Naive thymus-derived CD4-positive, alpha-beta T cell (primary cell): ENCODE measurements around the gene ATP11B. TPM values are rescaled to one million over a fixed set of nuclear protein-coding genes. Genes with fewer than 3 reads are reported as not detected.

Source experiments
- ATAC-seq: fragments of 150-1000 bp; cut with Tn5 transposase; 2 replicates; pipeline ENCODE4 v1.10.0; 2021; ENCODE audit warnings: mild to moderate bottlenecking, moderate library complexity
- CTCF ChIA-PET: fragments of 350-600 bp; sonication (Branson Sonifier 250); formaldehyde crosslinking; loops from one replicate; lab custom pipeline; 2021; ENCODE audit warnings: antibody characterized with exemption; lab: Charles Lee
- POLR2A ChIA-PET: fragments of 350-600 bp; sonication (Branson Sonifier 250); formaldehyde crosslinking; loops from one replicate; lab custom pipeline; 2021; ENCODE audit warnings: antibody characterized with exemption, inconsistent platforms; lab: Charles Lee
- DNase-seq, 9 donors: peaks; one replicate each; pipeline versions ENCODE4 v3.0.0 to v3.0.0-alpha.2; 2020 to 2022; ENCODE audit warnings: mixed read lengths in 1 of 9
- H3K27ac ChIP-seq: one replicate; pipeline ENCODE4 v1.7.0; 2013; ENCODE audit warnings: mild to moderate bottlenecking, low read depth, low read length, moderate library complexity
- H3K27me3 ChIP-seq, 2 donors: one replicate each; pipeline ENCODE4 v1.7.0; 2013; ENCODE audit warnings: low read length in 2 of 2, mild to moderate bottlenecking in 2 of 2, moderate library complexity in 2 of 2; ENCODE audit not compliant: control insufficient read depth in 2 of 2, insufficient read depth in 2 of 2
- H3K36me3 ChIP-seq, 3 experiments: 1 replicate in 2 of 3; 2 replicates in 1 of 3; pipeline ENCODE4 v1.7.0; 2013; ENCODE audit warnings: low read length in 3 of 3, mild to moderate bottlenecking in 3 of 3, moderate library complexity in 1 of 3; ENCODE audit not compliant: insufficient read depth in 3 of 3, control insufficient read depth in 2 of 3
- H3K4me1 ChIP-seq, 2 donors: one replicate each; pipeline ENCODE4 v1.7.0; 2013; ENCODE audit warnings: low read length in 2 of 2, mild to moderate bottlenecking in 2 of 2, moderate library complexity in 1 of 2; ENCODE audit not compliant: control insufficient read depth in 2 of 2, insufficient read depth in 2 of 2
- H3K4me3 ChIP-seq: 2 replicates; pipeline ENCODE4 v1.7.0; 2013; ENCODE audit warnings: mild to moderate bottlenecking, low read length
- H3K9me3 ChIP-seq, 3 experiments: 1 replicate in 2 of 3; 2 replicates in 1 of 3; pipeline ENCODE4 v1.7.0; 2013; ENCODE audit warnings: low read length in 3 of 3; ENCODE audit not compliant: control insufficient read depth in 2 of 3
- H3K27ac Mint-ChIP-seq, 9 donors: one replicate each; pipeline ENCODE4 v1.8.0; 2020 to 2022; ENCODE audit warnings: mixed read lengths in 9 of 9, mild to moderate bottlenecking in 8 of 9, moderate library complexity in 5 of 9, inconsistent platforms in 2 of 9
- H3K27me3 Mint-ChIP-seq, 5 donors: one replicate each; pipeline ENCODE4 v1.8.0; 2021 to 2022; ENCODE audit warnings: mixed read lengths in 5 of 5, mild to moderate bottlenecking in 1 of 5
- H3K36me3 Mint-ChIP-seq, 5 donors: one replicate each; pipeline ENCODE4 v1.8.0; 2020 to 2022; ENCODE audit warnings: mixed read lengths in 5 of 5, mild to moderate bottlenecking in 3 of 5, inconsistent platforms in 1 of 5
- H3K4me1 Mint-ChIP-seq, 7 donors: one replicate each; pipeline ENCODE4 v1.8.0; 2020 to 2022; ENCODE audit warnings: mixed read lengths in 7 of 7, mild to moderate bottlenecking in 3 of 7, inconsistent platforms in 1 of 7
- H3K4me3 Mint-ChIP-seq, 10 donors: one replicate each; pipeline ENCODE4 v1.8.0; 2020 to 2022; ENCODE audit warnings: mild to moderate bottlenecking in 10 of 10, mixed read lengths in 10 of 10, moderate library complexity in 6 of 10, inconsistent platforms in 2 of 10
- H3K9me3 Mint-ChIP-seq, 11 donors: one replicate each; pipeline ENCODE4 v1.8.0; 2020 to 2022; ENCODE audit warnings: mixed read lengths in 11 of 11, mild to moderate bottlenecking in 4 of 11, inconsistent platforms in 1 of 11, moderate library complexity in 1 of 11
- intact Hi-C, 2 donors: fragments of 100-400 bp; cut with micrococcal nuclease; formaldehyde crosslinking; loops; one replicate each; pipeline ENCODE4 v1.15.1; 2023
- polyA plus RNA-seq, 2 donors: library from polyadenylated mRNA; unstranded; fragments of 300-500 nt; fragmentation: Illumina TruSeq; gene quantifications; one replicate each; pipeline ENCODE4 v1.2.3, GENCODE V29; 2021
- total RNA-seq, 6 experiments: library from RNA in 5 of 6; stranded (reverse) in 5 of 6; gene quantifications; 1 replicate in 5 of 6; 2 replicates in 1 of 6; pipeline ENCODE4 v1.2.3 and lab custom pipeline; 2021 to 2026

ATP11B gene
- total and polyA plus RNA-seq, 7 experiments from 2014 or later, result 28.4 to 136 (median 113) TPM

- CTCF ChIA-PET, result interaction anchor here (0.6 to 0.7 kb wide), 2 partner anchors 21 to 164 kb away, joined by 3 read pairs; no protein-coding TSS in a partner anchor
- POLR2A ChIA-PET, result interaction anchor here (3.7 kb wide), 1 partner anchor 14 kb away, joined by 22 read pairs; no protein-coding TSS in a partner anchor
- Mint-ChIP-seq H3K27me3 (no peaks in the 10 kb centered on the region), H3K9me3 (peaks cover 0 to 1% (median 0%) of the 10 kb centered on the region in 11 donors), H3K36me3 (peaks cover 0 to 39% (median 9%) of the 10 kb centered on the region in 5 donors), H3K4me3 (peak overlapping the region in 7 of 10 donors; percentile 1 to 42 (median 31)), H3K4me1 (peaks cover 41 to 95% (median 89%) of the 10 kb centered on the region in 7 donors), H3K27ac (peak overlapping the region in 4 of 9 donors; percentile 1 to 43 (median 33))
- Histone ChIP-seq H3K4me1 (peaks cover 27 to 33% of the 10 kb centered on the region in 2 donors), H3K4me3 (no peak overlapping the region), H3K27ac (no peak overlapping the region), H3K36me3 (no peaks in the 10 kb centered on the region), H3K9me3 (no peaks in the 10 kb centered on the region), H3K27me3 (no peaks in the 10 kb centered on the region)
- ATAC-seq (no peak), DNase-seq (no peak)
- intact Hi-C loops, result loop anchor here in 1 of 2 donors (2.0 kb wide), 1 partner anchor 13 kb away; no protein-coding TSS in a partner anchor
Observed at GRCh38 chr3:182808041-182808770, 14.9 kb downstream of the ATP11B start.

DNA sequence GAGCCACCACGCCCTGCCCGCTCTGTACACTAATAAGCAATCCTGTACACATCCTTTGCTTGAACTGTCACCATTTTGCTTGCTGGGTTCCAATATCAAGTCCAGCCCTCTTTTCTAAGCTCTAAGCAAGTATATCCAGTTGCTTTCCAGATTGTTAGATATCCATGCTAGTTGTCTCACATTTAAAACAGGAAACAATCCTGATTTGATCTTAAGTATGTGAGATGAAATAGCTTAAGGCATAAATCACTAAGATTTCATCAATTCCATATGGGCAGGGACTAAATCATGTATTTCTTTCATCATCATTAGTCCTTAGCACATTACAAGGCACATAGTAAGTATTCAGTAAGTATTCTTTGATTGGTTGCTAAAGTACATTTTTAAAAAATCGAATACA is 16.2 kb downstream of the ATP11B start:
- no peak for ATAC-seq
- DNase-seq, result no peak
- ChIA-PET CTCF (no interaction called here), POLR2A (interaction anchor here (3.7 kb wide), 1 partner anchor 15 kb away, joined by 22 read pairs; no protein-coding TSS in a partner anchor)
- H3K4me1 Mint-ChIP-seq, result peaks cover 41 to 96% (median 80%) of the 10 kb centered on the region in 7 donors
- Histone ChIP-seq H3K4me3 (no peak overlapping the region), H3K27me3 (no peaks in the 10 kb centered on the region), H3K36me3 (no peaks in the 10 kb centered on the region), H3K9me3 (no peaks in the 10 kb centered on the region), H3K4me1 (peaks cover 22 to 28% of the 10 kb centered on the region in 2 donors), H3K27ac (no peak overlapping the region)
- peak overlapping the region in 3 of 10 donors; percentile 3 to 36 (median 13) for H3K4me3 Mint-ChIP-seq
- peaks cover 0 to 1% (median 0%) of the 10 kb centered on the region in 11 donors for H3K9me3 Mint-ChIP-seq
- peaks cover 0 to 39% (median 8%) of the 10 kb centered on the region in 5 donors for H3K36me3 Mint-ChIP-seq
- intact Hi-C loops, result loop anchor here in 1 of 2 donors (2.0 kb wide), 1 partner anchor 15 kb away; no protein-coding TSS in a partner anchor
- peak overlapping the region in 1 of 9 donors; percentile 69 for H3K27ac Mint-ChIP-seq
- no peaks in the 10 kb centered on the region for H3K27me3 Mint-ChIP-seq

GRCh38 chr3:182810574-182811268 is 17.4 kb downstream of the ATP11B start:
- Mint-ChIP-seq H3K9me3 (peaks cover 0 to 1% (median 0%) of the 10 kb centered on the region in 11 donors), H3K27ac (peak overlapping the region in 1 of 9 donors; percentile 55), H3K27me3 (no peaks in the 10 kb centered on the region), H3K4me3 (peak overlapping the region in 3 of 10 donors; percentile 13 to 59 (median 44)), H3K4me1 (peaks cover 43 to 96% (median 84%) of the 10 kb centered on the region in 7 donors), H3K36me3 (peaks cover 0 to 31% (median 6%) of the 10 kb centered on the region in 5 donors)
- ATAC-seq (no peak), DNase-seq (no peak)
- ChIA-PET POLR2A (no interaction called here), CTCF (no interaction called here)
- intact Hi-C loops, result loop anchor here in 1 of 2 donors (2.0 kb wide), 1 partner anchor 16 kb away; no protein-coding TSS in a partner anchor
- Histone ChIP-seq H3K36me3 (no peaks in the 10 kb centered on the region), H3K4me1 (peaks cover 13 to 36% of the 10 kb centered on the region in 2 donors), H3K4me3 (no peak overlapping the region), H3K27me3 (no peaks in the 10 kb centered on the region), H3K27ac (no peak overlapping the region), H3K9me3 (no peaks in the 10 kb centered on the region)

DNA sequence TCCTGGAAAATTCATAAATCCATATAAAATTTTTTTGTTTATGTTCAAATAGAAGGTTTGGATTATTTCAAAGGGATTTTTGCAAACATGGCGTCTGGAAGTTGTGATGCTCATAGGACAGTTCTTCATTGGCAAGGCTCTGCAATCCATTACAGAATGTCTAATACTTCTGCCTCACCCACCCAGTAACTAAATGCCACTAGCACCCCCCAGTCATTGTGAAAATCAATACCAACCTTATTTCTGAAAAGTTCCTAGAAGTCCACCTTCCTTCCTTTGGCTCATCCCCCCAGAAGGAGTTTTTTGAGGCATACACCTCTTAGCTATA is 17.9 kb downstream of the ATP11B start:
- intact Hi-C loops, result loop anchor here in 1 of 2 donors (2.0 kb wide), 1 partner anchor 16 kb away; no protein-coding TSS in a partner anchor
- ChIA-PET CTCF (no interaction called here), POLR2A (no interaction called here)
- Mint-ChIP-seq H3K36me3 (peaks cover 0 to 31% (median 6%) of the 10 kb centered on the region in 5 donors), H3K4me1 (peaks cover 47 to 96% (median 84%) of the 10 kb centered on the region in 7 donors), H3K27ac (no peak overlapping the region), H3K4me3 (peak overlapping the region in 3 of 10 donors; percentile 5 to 22 (median 20)), H3K9me3 (peaks cover 0 to 1% (median 0%) of the 10 kb centered on the region in 11 donors), H3K27me3 (no peaks in the 10 kb centered on the region)
- Histone ChIP-seq H3K4me3 (no peak overlapping the region), H3K27me3 (no peaks in the 10 kb centered on the region), H3K9me3 (no peaks in the 10 kb centered on the region), H3K27ac (no peak overlapping the region), H3K36me3 (no peaks in the 10 kb centered on the region), H3K4me1 (peaks cover 12 to 34% of the 10 kb centered on the region in 2 donors)
- ATAC-seq (no peak), DNase-seq (no peak)

DNA sequence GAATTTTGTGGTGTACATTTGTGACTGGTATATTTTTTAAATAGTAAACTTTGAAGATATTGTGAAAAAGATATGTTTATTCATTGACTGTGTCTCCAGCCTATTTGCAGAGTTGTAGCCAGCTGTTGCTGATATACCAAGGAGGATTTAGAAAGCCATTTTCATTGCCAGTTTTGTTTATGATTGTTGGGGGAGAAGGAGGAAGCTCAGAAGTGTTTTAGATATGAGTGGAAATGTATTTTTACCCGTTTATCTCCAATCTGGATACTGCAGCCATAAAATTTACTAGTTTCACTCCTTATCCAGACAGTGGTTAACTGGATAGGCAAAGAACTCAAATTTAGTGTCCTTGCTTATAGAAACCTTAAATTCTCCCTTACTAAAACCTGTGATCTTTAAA is 18.8 kb downstream of the ATP11B start:
- no peaks in the 10 kb centered on the region for H3K27me3 ChIP-seq
- ChIA-PET POLR2A (no interaction called here), CTCF (interaction anchor here (0.6 to 1.1 kb wide), 2 partner anchors 25 to 95 kb away, joined by 3 to 4 read pairs; no protein-coding TSS in a partner anchor)
- H3K36me3 Mint-ChIP-seq, result peaks cover 0 to 28% (median 4%) of the 10 kb centered on the region in 5 donors
- H3K9me3 Mint-ChIP-seq, result peaks cover 0 to 1% (median 0%) of the 10 kb centered on the region in 11 donors
- no peak overlapping the region for H3K4me3 ChIP-seq
- H3K9me3 ChIP-seq, result no peaks in the 10 kb centered on the region
- ATAC-seq (no peak), DNase-seq (no peak)
- no peaks in the 10 kb centered on the region for H3K36me3 ChIP-seq
- peak overlapping the region in 2 of 10 donors; percentile 22 to 23 for H3K4me3 Mint-ChIP-seq
- H3K27me3 Mint-ChIP-seq, result no peaks in the 10 kb centered on the region
- H3K4me1 Mint-ChIP-seq, result peaks cover 42 to 95% (median 84%) of the 10 kb centered on the region in 7 donors
- intact Hi-C loops, result no loop called here
- peaks cover 10 to 25% of the 10 kb centered on the region in 2 donors for H3K4me1 ChIP-seq
- H3K27ac ChIP-seq, result no peak overlapping the region
- H3K27ac Mint-ChIP-seq, result peak overlapping the region in 1 of 9 donors; percentile 13

- DNase-seq (no peak), ATAC-seq (no peak)
- H3K4me3 ChIP-seq, result no peak overlapping the region
- H3K27ac Mint-ChIP-seq, result peak overlapping the region in 6 of 9 donors; percentile 15 to 74 (median 48)
- H3K36me3 Mint-ChIP-seq, result peaks cover 0 to 25% (median 5%) of the 10 kb centered on the region in 5 donors
- POLR2A ChIA-PET, result no interaction called here
- H3K27ac ChIP-seq, result no peak overlapping the region
- no peaks in the 10 kb centered on the region for H3K9me3 ChIP-seq
- peaks cover 0 to 1% (median 0%) of the 10 kb centered on the region in 11 donors for H3K9me3 Mint-ChIP-seq
- peak overlapping the region in 7 of 10 donors; percentile 7 to 45 (median 31) for H3K4me3 Mint-ChIP-seq
- CTCF ChIA-PET, result no interaction called here
- peaks cover 9 to 13% of the 10 kb centered on the region in 2 donors for H3K4me1 ChIP-seq
- peaks cover 39 to 90% (median 77%) of the 10 kb centered on the region in 7 donors for H3K4me1 Mint-ChIP-seq
- no peaks in the 10 kb centered on the region for H3K27me3 Mint-ChIP-seq
- intact Hi-C loops, result no loop called here
- peaks cover 0 to 2% (median 0%) of the 10 kb centered on the region in 3 experiments for H3K36me3 ChIP-seq
- no peaks in the 10 kb centered on the region for H3K27me3 ChIP-seq
Observed at GRCh38 chr3:182814419-182815062, 21.2 kb downstream of the ATP11B start.
